T-helper 1 cell treated with Interleukin-12 subunit alpha and Interleukin-12 subunit beta and Interleukin-4 antibody, amounts not matched to agents 30 μg/mL and 1 μg/mL, for 36 hours (primary cell): ENCODE data around the gene SOST.

ENCODE experiments used
- H3K27ac Mint-ChIP-seq: one replicate; pipeline ENCODE4 v1.8.0; 2021; ENCODE audit warnings: mild to moderate bottlenecking, mixed read lengths
- H3K27me3 Mint-ChIP-seq: one replicate; pipeline ENCODE4 v1.8.0; 2021; ENCODE audit warnings: low read depth, mixed read lengths
- H3K36me3 Mint-ChIP-seq: one replicate; pipeline ENCODE4 v1.8.0; 2021; ENCODE audit warnings: low read depth, mixed read lengths
- H3K4me1 Mint-ChIP-seq: one replicate; pipeline ENCODE4 v1.8.0; 2021; ENCODE audit warnings: low read depth, mixed read lengths
- H3K4me3 Mint-ChIP-seq: one replicate; pipeline ENCODE4 v1.8.0; 2021; ENCODE audit warnings: mild to moderate bottlenecking, moderate library complexity, mixed read lengths
- H3K9me3 Mint-ChIP-seq: one replicate; pipeline ENCODE4 v1.8.0; 2021; ENCODE audit warnings: mixed read lengths

Gene SOST

DNA sequence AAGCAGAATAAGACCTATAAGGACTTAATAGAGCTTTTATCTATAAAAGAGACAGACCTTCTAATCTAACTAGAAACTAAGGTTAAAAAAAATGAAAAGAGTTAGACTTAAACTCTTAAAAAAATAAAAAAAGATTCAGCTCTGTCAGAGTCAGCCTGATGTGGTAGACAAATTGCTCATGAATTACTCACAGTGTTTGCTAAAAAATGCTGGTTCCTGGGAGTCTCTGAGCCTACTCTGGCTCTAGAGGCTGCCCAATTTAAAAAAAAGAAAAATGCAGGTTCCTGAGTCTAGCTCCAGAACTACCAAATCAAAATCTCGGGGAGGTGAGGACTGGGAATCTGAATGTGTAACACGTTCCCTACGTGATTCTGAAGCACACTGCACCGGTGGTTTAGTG lies 18.1 kb downstream of the SOST start:
- no peak overlapping the region for H3K27ac Mint-ChIP-seq
- no peak overlapping the region for H3K4me3 Mint-ChIP-seq
- H3K9me3 Mint-ChIP-seq, result no peaks in the 10 kb centered on the region
- no peaks in the 10 kb centered on the region for H3K4me1 Mint-ChIP-seq
- no peaks in the 10 kb centered on the region for H3K36me3 Mint-ChIP-seq
- H3K27me3 Mint-ChIP-seq, result peaks cover 36% of the 10 kb centered on the region

DNA sequence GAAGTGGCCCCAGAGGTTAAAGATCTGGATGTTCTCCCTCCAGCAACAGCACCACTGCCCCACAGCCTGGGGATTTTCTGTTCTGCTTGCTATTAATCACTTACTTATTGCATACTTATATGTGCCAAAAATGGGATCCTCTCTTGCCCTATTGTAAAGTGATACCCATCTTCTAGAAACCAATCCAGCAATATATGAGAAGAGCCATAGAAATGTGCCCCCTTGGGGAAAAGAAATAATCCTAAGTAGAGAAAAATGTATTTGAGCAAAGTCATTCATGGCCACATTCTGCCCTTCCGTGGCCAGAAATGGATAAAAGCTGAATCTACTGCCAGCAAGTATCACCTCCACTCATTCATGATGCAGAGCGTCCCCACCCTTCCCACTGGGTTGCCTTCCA lies 20.9 kb downstream of the SOST start:
- Mint-ChIP-seq H3K27ac (no peak overlapping the region), H3K27me3 (peaks cover 23% of the 10 kb centered on the region)

DNA sequence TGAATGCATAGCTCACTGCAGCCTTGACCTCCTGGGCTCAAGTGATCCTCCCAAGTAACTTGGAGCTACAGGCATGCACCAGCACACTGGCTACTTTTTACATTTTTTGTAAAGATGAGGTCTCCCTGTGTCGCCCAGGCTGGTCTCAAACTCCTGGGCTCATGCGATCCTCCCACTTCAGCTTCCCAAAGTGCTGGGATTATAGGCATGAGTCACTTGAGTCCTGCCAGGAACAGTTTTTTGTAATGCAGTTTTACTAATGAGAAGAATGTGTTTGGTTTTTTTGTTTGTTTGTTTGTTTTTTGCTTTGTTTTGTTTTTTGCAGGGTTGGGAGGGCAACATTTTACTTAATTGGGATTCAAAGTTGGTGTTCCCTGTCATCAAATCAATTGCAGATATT lies 22.2 kb downstream of the SOST start:
- Mint-ChIP-seq H3K9me3 (no peaks in the 10 kb centered on the region), H3K27me3 (peaks cover 23% of the 10 kb centered on the region), H3K4me1 (no peaks in the 10 kb centered on the region), H3K4me3 (no peak overlapping the region), H3K36me3 (no peaks in the 10 kb centered on the region), H3K27ac (no peak overlapping the region)

More for the DNA sequence above, 20.9 kb downstream of the SOST start:
- Mint-ChIP-seq H3K4me3 (no peak overlapping the region), H3K36me3 (no peaks in the 10 kb centered on the region), H3K9me3 (no peaks in the 10 kb centered on the region), H3K4me1 (no peaks in the 10 kb centered on the region)

DNA sequence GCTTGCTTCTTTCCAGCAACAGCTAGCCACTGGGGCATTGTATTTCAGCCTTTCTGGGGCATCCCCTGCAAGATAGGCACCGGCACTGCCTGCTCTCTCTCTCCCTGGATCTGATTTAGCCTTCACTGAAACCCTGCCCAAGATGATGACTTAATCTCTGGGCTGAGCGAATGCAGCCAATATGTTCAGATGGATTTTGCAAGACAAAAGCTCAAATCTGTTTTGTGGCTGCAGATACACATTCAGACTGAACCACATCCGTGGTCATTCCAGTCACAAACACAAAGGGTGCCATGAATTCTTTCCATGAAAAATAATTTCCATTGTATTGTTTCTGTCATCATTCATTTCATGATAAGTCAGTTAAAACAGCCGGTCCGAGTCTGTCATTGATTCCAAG lies 24.2 kb downstream of the SOST start:
- no peaks in the 10 kb centered on the region for H3K36me3 Mint-ChIP-seq
- H3K4me3 Mint-ChIP-seq, result no peak overlapping the region

DNA sequence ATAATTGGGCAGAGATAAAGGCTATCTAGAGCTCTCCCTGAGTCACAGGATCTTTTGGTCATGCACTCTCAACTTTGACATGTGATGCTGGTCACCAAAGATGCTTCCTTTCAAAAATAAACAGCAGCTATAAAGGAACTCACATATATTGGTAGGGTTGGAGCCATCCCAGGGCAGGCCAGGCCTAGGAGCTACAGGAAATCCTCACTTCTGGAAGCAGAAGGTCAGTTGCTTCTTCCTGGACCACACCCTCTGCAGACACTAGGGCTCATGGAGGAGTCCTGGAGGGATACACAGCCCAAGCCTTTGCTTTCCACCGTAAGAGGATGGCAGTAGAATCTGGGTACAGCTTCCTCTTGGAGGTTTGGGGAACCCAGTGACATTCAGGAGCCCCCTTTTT lies 24.6 kb downstream of the SOST start:
- peaks cover 19% of the 10 kb centered on the region for H3K27me3 Mint-ChIP-seq
- H3K9me3 Mint-ChIP-seq, result no peaks in the 10 kb centered on the region
- H3K36me3 Mint-ChIP-seq, result no peaks in the 10 kb centered on the region
- no peak overlapping the region for H3K4me3 Mint-ChIP-seq
- H3K27ac Mint-ChIP-seq, result no peak overlapping the region
- no peaks in the 10 kb centered on the region for H3K4me1 Mint-ChIP-seq

More for the DNA sequence above, 24.2 kb downstream of the SOST start:
- Mint-ChIP-seq H3K9me3 (no peaks in the 10 kb centered on the region), H3K4me1 (no peaks in the 10 kb centered on the region), H3K27ac (no peak overlapping the region), H3K27me3 (peaks cover 19% of the 10 kb centered on the region)

DNA sequence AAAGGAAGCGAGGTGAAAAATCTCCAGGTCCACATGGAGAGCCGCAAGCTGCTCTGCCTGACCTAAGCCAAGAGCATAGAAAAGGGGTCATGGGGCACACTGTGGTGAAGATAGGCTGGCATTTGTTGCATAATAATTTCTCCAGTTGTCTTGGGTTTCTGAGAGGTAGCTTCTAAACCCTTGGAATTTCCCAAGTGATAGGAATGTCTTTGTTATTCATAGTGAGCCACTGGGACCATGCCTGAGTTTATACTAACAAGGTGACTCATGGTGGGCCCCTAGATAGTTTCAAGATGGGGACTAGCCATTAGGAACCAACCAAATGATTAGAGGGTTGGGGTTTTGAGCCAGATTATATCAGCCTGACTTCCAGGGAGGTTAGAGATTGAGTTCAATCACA lies 25.6 kb downstream of the SOST start:
- H3K27me3 Mint-ChIP-seq, result peaks cover 12% of the 10 kb centered on the region
- H3K4me1 Mint-ChIP-seq, result no peaks in the 10 kb centered on the region
- no peak overlapping the region for H3K4me3 Mint-ChIP-seq
- no peaks in the 10 kb centered on the region for H3K9me3 Mint-ChIP-seq
- H3K27ac Mint-ChIP-seq, result no peak overlapping the region
- H3K36me3 Mint-ChIP-seq, result no peaks in the 10 kb centered on the region

DNA sequence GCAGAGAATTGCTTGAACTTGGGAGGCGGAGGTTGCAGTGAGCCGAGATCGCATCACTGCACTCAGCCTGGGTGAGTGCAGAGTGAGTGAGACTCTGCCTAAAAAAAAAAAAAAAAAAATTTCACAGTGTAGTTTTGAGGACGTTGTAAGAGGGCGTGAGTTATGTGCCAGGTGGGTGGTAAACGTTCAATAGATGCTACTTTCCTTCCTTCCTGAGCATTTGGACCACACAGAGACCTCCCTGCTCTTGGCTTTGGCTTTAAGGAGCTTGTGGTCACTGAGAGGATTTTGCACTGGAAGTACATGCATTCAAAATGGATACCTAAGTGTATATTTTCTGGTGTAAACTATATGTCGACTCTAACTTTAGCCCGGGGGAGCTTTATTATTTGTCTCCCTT lies 30.5 kb downstream of the SOST start:
- Mint-ChIP-seq H3K4me1 (no peaks in the 10 kb centered on the region), H3K36me3 (no peaks in the 10 kb centered on the region), H3K27ac (no peak overlapping the region), H3K27me3 (no peaks in the 10 kb centered on the region), H3K9me3 (no peaks in the 10 kb centered on the region), H3K4me3 (no peak overlapping the region)

DNA sequence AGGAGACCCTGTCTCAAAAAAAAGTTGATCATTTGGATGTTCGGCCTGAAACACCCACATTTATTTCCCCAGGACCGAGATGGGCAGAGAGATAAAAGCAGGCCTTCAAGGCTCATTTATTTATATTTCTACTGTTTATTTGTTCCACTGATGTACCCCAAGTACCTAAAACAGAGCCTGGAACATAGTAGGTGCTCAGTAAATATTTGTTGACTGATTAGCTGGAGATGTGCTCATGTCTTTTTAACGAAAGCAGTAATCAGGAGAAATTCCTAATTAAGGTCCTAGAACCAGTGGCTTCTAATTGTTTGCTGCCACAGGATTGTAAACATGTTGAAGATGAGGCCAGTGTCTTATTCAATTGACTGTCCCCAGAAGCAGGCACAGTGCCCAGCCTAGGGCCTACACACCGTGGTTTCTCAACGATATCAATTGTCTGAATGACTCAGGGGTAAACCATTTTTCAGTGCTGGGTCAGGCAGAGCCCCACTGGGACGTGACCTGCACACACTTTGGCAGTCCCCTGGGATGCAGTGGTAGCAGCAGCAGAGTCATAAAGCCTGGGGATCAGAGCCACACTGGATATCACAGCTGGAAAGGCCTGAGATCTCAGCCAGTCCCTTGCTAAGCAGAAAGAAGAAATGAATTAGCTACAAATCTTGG lies 34.8 kb downstream of the SOST start:
- no peaks in the 10 kb centered on the region for H3K9me3 Mint-ChIP-seq
- H3K27ac Mint-ChIP-seq, result no peak overlapping the region
- peaks cover 2% of the 10 kb centered on the region for H3K36me3 Mint-ChIP-seq
- peaks cover 10% of the 10 kb centered on the region for H3K4me1 Mint-ChIP-seq
- peaks cover 8% of the 10 kb centered on the region for H3K27me3 Mint-ChIP-seq
- H3K4me3 Mint-ChIP-seq, result no peak overlapping the region

DNA sequence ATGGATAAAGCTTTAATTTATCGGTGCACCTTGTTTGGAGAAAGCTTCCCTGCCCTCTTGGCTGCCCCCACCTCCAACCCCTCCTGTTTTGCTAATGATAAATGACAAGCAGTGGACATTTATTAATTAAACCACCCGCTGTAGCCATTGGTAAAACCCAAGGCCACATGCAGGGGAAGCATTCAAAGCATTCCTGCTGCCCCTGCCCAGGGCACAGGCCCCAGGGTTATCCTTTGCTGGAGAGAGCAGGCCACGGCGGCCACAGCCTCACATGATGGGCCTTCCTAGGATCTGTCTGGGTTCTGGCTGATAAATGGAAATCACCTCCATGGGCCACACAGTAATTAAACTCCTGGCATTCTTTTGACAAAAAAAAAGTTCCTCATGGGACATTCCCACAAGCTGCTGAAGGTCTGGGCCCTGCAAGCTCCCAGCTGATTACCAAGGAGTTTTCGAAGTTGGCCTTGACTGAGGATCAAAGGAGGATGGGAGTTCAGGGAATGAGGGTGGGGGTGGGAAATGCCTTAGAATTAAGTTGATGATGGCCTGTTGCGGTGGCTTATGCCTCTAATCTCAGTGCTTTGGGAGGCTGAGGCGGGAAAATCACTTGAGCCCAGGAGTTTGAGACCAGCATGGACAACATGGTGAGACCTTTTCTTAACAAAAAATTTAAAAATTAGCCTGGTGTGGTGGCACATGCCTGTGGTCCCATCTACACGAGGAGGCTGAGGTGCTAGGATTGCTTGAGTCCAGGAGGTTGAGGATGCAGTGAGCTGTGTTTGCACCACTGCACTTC lies 35.5 kb downstream of the SOST start:
- H3K9me3 Mint-ChIP-seq, result no peaks in the 10 kb centered on the region
- no peak overlapping the region for H3K4me3 Mint-ChIP-seq
- no peak overlapping the region for H3K27ac Mint-ChIP-seq
- peaks cover 14% of the 10 kb centered on the region for H3K27me3 Mint-ChIP-seq
- peaks cover 10% of the 10 kb centered on the region for H3K4me1 Mint-ChIP-seq
- H3K36me3 Mint-ChIP-seq, result peaks cover 2% of the 10 kb centered on the region

DNA sequence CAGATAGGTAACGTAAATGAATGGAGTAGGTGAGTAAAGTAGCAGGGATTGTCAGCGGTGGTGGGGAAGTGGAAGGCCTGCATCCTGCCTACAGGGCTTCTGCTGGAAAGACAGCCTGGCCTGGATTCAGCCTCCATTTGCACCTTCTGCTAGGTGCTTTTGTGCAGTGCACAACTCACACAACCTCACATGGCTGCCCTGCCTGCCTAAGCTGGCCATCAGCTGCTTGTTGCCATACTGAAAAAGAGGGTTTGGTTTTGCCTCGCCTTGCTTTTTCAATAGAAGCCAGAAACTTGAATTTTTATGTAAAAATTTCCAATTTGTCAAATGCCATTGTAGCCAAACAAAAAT lies 36.3 kb downstream of the SOST start:
- Mint-ChIP-seq H3K9me3 (no peaks in the 10 kb centered on the region), H3K27ac (no peak overlapping the region), H3K4me3 (peak overlapping the region; percentile 74), H3K4me1 (peaks cover 10% of the 10 kb centered on the region), H3K27me3 (peaks cover 16% of the 10 kb centered on the region), H3K36me3 (peaks cover 2% of the 10 kb centered on the region)

DNA sequence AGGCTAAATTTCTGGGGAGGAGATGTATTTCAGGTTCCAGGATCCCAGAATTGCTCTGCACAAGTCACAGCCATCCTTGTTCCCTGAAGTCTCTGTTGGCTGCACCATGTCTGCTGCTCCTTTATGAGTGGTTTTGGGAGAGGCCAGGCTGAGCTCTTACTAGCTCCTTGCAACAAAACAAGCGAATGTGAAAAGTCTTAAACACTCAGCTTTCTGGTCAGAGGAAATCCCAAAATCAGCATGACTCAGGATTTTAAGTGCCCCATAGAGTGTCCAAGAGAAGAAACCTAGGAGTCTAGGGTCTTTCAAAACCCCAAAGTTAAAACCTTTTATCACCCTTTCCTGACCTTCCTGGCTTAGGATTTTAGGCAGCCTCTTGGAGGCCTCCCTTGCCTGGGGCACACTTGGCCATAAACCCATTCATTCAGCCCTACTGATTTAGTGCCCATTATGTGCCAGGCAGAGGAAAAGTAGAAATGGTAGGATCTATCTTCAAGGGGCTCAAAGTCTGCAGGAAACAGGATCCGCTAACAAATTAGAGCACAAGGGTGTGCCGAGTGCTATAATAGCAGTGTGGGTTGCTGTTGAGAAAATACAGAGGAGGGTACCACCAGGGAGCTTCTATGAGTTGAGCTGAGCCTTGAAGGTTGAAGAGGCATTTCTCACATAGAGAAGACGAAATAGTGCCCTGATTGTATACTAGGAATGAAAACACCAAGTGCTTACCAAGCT lies 36.9 kb downstream of the SOST start:
- Mint-ChIP-seq H3K9me3 (no peaks in the 10 kb centered on the region), H3K27me3 (peaks cover 21% of the 10 kb centered on the region), H3K27ac (peak overlapping the region; percentile 24), H3K4me1 (peaks cover 10% of the 10 kb centered on the region), H3K4me3 (peak overlapping the region; percentile 74), H3K36me3 (peaks cover 2% of the 10 kb centered on the region)

DNA sequence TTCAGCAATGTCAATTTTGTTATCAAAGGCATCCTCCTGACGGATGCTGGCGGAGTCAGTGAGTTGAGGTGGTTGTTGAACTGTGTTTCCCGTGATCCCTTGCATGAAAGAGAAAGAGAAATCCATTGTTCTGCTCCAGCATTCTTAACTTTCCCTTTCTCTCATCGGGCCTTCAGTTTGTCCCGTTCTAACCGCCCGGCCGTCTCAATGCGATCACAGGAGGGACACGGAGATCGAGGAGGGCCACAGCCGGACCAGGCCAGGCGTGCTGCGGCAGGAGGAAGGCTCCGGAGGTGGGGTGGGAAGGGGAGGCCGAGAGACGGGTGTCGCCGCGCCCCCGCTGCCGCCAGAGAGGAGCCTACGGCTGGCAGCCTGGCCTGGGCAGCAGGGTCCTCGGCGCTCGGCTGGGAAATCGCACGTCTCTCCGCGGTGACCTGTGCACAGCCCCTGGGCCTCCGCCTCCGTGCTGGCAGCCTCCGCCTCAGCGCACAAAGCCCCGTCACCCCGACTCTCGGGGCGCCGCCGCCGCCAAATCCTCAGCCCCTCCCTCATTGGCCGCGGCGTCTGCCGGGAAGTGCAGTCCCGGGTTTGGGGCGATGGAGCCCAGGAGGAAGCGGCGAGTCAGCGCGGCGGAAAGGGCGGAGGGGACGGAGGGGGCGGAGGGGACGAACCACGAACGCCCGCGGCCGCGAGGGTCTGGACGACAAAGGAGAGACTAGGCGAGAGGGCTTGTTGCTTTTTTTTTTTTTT lies 38.1 kb downstream of the SOST start:
- H3K27me3 Mint-ChIP-seq, result peaks cover 31% of the 10 kb centered on the region
- peak overlapping the region; percentile 94 for H3K4me3 Mint-ChIP-seq
- H3K27ac Mint-ChIP-seq, result peak overlapping the region; percentile 99
- peaks cover 10% of the 10 kb centered on the region for H3K4me1 Mint-ChIP-seq
- peaks cover 2% of the 10 kb centered on the region for H3K36me3 Mint-ChIP-seq
- H3K9me3 Mint-ChIP-seq, result no peaks in the 10 kb centered on the region

DNA sequence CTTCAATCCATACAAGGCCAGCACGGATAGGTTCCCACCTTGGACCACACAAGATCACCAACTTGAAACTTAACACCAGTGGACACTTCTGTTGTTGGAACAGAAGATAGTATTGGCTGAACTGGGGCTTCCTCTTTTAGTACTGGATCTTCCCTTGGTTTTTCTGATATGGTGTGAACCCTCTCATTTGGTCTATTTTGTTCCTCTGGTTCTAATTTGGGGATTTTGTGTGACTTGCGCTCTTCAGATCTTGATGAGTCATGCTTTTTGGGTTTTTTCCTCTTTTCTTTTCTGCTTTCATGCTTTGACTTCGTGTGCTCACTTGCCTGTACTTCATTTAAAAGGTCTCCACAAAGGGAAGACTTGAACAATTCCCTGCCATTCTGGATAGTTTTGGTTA lies 39.0 kb downstream of the SOST start:
- H3K27me3 Mint-ChIP-seq, result peaks cover 39% of the 10 kb centered on the region
- H3K36me3 Mint-ChIP-seq, result peaks cover 3% of the 10 kb centered on the region
- peak overlapping the region; percentile 94 for H3K4me3 Mint-ChIP-seq
- peak overlapping the region; percentile 99 for H3K27ac Mint-ChIP-seq
- H3K9me3 Mint-ChIP-seq, result no peaks in the 10 kb centered on the region
- peaks cover 12% of the 10 kb centered on the region for H3K4me1 Mint-ChIP-seq

DNA sequence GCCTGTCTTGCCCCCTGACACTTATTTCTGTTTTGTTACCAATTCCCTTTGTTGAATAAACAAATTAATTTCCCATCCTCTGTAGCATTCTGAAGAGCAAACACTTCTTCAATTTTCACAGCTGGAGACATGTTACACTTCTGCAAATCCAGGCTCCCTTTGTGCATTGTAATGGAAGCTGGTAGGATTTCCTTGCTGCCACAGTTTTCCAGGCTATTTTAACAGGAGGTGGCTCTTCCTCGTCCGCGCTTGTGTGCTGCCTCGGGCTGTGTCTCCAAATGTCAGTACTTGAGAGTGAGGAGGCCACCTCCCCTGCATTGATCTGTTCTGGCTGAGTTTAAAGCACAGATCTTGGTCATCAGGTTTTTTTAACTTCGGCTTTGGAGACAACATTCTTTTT lies 40.0 kb downstream of the SOST start:
- Mint-ChIP-seq H3K27me3 (peaks cover 46% of the 10 kb centered on the region), H3K27ac (no peak overlapping the region), H3K4me3 (no peak overlapping the region)

More for the DNA sequence above, 40.0 kb downstream of the SOST start:
- Mint-ChIP-seq H3K4me1 (peaks cover 19% of the 10 kb centered on the region), H3K9me3 (no peaks in the 10 kb centered on the region), H3K36me3 (peaks cover 6% of the 10 kb centered on the region)
